ENCODE results near the gene ADGRF1. TPM values are rescaled to one million over a fixed set of nuclear protein-coding genes. Genes with fewer than 3 reads are reported as not detected.
"Not testable (repeated sequence)": the region's sequence is repeated elsewhere in the genome, so short reads cannot be mapped to it uniquely, and the experiment has no call there.

Gene ADGRF1
- total RNA-seq: not detected
- polyA plus RNA-seq: not detected
- long read RNA-seq, donor 1: 0 reads
- long read RNA-seq, donor 2: 0 reads
- long read RNA-seq, donor 3: 0 reads
- long read RNA-seq, donor 4: 0 reads

- no peaks in the 10 kb centered on the region for H3K27me3 ChIP-seq (ENCODE audit: control insufficient read depth, insufficient read depth)
- H3K9me3 ChIP-seq (ENCODE audit: control insufficient read depth, low read length): no peaks in the 10 kb centered on the region
- no peak within 1 kb of the TSS for H3K4me3 ChIP-seq (ENCODE audit: low read length)
- intact Hi-C loops (cut with DNase I): loop anchor here in 1 of 4 donors (5.0 kb wide), 1 partner anchor 195 kb away; no protein-coding TSS in a partner anchor
- H3K27ac ChIP-seq (ENCODE audit: low read length): no peak within 1 kb of the TSS
- WGBS: 69% methylated on average over 3 of the region's 3 CpGs
- no peaks in the 10 kb centered on the region for H3K4me1 ChIP-seq (ENCODE audit: control insufficient read depth, insufficient read depth, low read length)
- DNase-seq (no peak), ATAC-seq (no peak)
These were observed at the start of gene ADGRF1 for GRCh38 chr6:47042275-47042791. Gene ADGRF1, minus strand, starts transcription at chr6:47042332. Its CDS starts 13,271 bp downstream, at chr6:47029061.

DNA sequence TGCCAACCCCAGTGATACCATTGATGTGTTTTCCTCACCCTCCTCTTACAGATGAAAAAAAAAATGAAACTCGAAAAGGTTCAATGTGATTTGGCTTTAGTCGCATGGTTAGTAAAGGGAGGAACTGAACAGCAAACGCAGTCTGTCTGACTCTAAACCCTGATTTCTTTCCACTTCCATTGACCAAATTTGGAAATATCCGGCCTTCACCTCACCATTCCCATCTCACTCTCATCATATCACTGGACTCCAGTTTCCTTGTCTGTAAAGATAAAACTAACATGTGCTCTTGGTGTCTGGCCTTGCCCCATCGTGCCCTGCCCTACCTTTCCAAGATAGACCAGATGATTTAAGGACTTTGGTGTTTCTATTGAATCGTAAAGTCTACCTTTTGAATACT, 48.7 kb upstream of the ADGRF1 start:
- intact Hi-C loops (cut with DNase I): loop anchor here in 1 of 4 donors (5.0 kb wide), 1 partner anchor 226 kb away; no protein-coding TSS in a partner anchor
- DNase-seq: no peak
- H3K27me3 ChIP-seq (ENCODE audit: control insufficient read depth, insufficient read depth): no peaks in the 10 kb centered on the region
- 80% methylated on average over 6 of the region's 6 CpGs for WGBS
- ATAC-seq: no peak
- no peaks in the 10 kb centered on the region for H3K4me1 ChIP-seq (ENCODE audit: control insufficient read depth, insufficient read depth, low read length)
- H3K27ac ChIP-seq (ENCODE audit: low read length): no peak overlapping the region
- H3K9me3 ChIP-seq (ENCODE audit: control insufficient read depth, low read length): no peaks in the 10 kb centered on the region
- no peak overlapping the region for H3K4me3 ChIP-seq (ENCODE audit: low read length)

- WGBS: 84% methylated on average over 4 of the region's 4 CpGs
- intact Hi-C loops (cut with DNase I); ATAC-seq: not testable (repeated sequence)
These were observed 47.3 kb upstream of the ADGRF1 start for GRCh38 chr6:47089473-47089872.

DNA sequence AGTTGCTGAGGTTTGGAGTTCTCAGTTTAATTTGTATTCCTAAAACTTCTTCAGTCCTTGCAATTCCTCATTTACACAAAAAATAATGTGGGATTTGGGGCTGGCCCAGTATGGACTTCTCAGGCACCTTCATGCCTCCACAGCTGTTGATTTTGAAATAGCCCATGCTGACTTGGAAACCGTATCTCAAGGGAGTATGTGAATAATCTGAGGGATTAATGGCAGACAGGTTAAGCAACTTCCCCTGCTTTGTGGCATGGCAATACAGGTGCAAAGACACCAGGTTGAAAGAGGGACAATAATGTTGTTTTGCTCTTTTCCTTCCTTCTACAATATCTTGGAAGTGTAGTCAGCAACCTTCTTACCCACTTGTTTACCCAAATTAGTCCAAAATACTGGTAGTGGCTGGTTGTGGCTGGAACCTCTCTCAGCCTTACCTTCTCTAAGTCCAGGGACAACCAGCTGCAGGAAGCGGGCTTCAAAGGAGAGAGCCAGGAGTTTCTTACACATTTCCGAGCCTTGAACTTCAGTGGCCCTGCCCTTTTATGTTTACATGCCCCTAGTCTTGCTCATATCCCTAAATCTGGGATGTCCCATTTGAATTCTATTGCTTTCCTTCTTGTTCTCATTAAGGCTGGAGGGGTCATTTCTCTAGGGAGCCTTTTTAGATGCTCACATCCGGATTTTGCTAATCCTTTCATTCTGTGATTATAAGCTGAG, 44.1 kb upstream of the ADGRF1 start:
- intact Hi-C loops (cut with DNase I): no loop called here
- H3K4me3 ChIP-seq (ENCODE audit: low read length): no peak overlapping the region
- ATAC-seq (no peak), DNase-seq (no peak)
- H3K27me3 ChIP-seq (ENCODE audit: control insufficient read depth, insufficient read depth): no peaks in the 10 kb centered on the region
- WGBS: 81% methylated on average over 4 of the region's 4 CpGs
- H3K27ac ChIP-seq (ENCODE audit: low read length): no peak overlapping the region
- H3K9me3 ChIP-seq (ENCODE audit: control insufficient read depth, low read length): no peaks in the 10 kb centered on the region
- peaks cover 4% of the 10 kb centered on the region for H3K4me1 ChIP-seq (ENCODE audit: control insufficient read depth, insufficient read depth, low read length)

More at GRCh38 chr6:47089473-47089872, 47.3 kb upstream of the ADGRF1 start:
- not testable (repeated sequence) for H3K4me1 ChIP-seq (ENCODE audit: control insufficient read depth, insufficient read depth, low read length); H3K27ac ChIP-seq (ENCODE audit: low read length); H3K27me3 ChIP-seq (ENCODE audit: control insufficient read depth, insufficient read depth); H3K9me3 ChIP-seq (ENCODE audit: control insufficient read depth, low read length); H3K4me3 ChIP-seq (ENCODE audit: low read length); DNase-seq

- ATAC-seq (peak; percentile 53 to 72), DNase-seq (peak in 1 of 3 donors; percentile 50)
- intact Hi-C loops (cut with DNase I): no loop called here
- H3K4me1 ChIP-seq (ENCODE audit: control insufficient read depth, insufficient read depth, low read length): peaks cover 4% of the 10 kb centered on the region
- no peaks in the 10 kb centered on the region for H3K9me3 ChIP-seq (ENCODE audit: control insufficient read depth, low read length)
- no peak overlapping the region for H3K4me3 ChIP-seq (ENCODE audit: low read length)
- 59% methylated on average over 2 of the region's 2 CpGs for WGBS
- H3K27ac ChIP-seq (ENCODE audit: low read length): no peak overlapping the region
- no peaks in the 10 kb centered on the region for H3K27me3 ChIP-seq (ENCODE audit: control insufficient read depth, insufficient read depth)
These were observed 42.5 kb upstream of the ADGRF1 start for GRCh38 chr6:47084610-47085009.

DNA sequence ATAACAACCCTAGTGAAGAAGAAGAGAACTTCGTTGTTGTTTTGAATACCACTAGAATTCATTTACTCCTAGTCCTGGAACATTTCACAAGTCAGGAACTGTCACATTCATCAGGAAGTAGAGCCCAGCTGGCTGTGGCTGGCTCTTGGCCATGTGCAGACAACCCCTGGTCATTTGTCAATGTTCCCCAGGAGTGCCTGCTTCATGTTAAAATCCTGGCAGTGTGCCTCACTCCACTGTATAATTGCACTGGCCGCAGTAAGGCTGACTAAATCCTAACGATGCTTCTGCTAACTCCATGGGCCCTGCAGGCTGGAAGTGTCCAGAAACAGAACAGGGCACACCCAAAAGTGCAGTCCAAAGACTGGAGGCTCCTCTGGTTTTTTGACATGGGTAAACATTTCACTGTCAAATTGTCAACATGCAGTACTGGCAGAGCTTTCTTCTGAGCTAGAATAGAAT, 41.5 kb upstream of the ADGRF1 start:
- Histone ChIP-seq H3K27ac (ENCODE audit: low read length) (peak overlapping the region; percentile 48), H3K4me3 (ENCODE audit: low read length) (no peak overlapping the region), H3K4me1 (ENCODE audit: control insufficient read depth, insufficient read depth, low read length) (peaks cover 4% of the 10 kb centered on the region), H3K27me3 (ENCODE audit: control insufficient read depth, insufficient read depth) (no peaks in the 10 kb centered on the region), H3K9me3 (ENCODE audit: control insufficient read depth, low read length) (no peaks in the 10 kb centered on the region)
- peak; percentile 96 to 98 for ATAC-seq
- WGBS: 1% methylated on average over 3 of the region's 3 CpGs
- DNase-seq: peak; percentile 90 to 96 (median 95)
- intact Hi-C loops (cut with DNase I): no loop called here

DNA sequence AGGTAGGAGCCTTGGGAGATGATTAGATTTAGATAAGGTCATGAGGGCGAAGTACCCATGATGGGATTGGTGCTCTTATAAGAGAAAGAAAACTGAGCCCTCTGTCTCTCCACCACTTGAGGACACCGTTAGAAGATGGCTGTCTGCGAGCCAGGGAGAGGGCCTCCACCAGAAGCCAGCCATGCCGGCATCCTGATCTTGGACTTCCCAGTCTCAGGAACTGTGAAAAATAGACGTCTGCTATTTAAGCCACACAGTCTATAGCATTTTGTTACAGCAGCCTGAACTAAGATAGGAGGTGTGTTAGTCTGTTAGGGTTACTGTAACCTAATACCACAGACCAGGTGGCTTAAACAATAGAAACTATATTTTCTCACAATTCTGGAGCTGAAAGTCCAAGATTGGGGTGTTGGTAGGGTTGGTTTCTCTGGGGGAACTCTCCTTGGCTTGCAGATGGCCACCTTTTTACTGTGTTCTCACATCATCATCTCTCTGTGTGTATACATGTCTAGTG, 38.0 kb upstream of the ADGRF1 start:
- Histone ChIP-seq H3K27me3 (ENCODE audit: control insufficient read depth, insufficient read depth) (no peaks in the 10 kb centered on the region), H3K27ac (ENCODE audit: low read length) (no peak overlapping the region), H3K4me3 (ENCODE audit: low read length) (no peak overlapping the region), H3K9me3 (ENCODE audit: control insufficient read depth, low read length) (no peaks in the 10 kb centered on the region), H3K4me1 (ENCODE audit: control insufficient read depth, insufficient read depth, low read length) (peaks cover 8% of the 10 kb centered on the region)
- no peak for DNase-seq
- intact Hi-C loops (cut with DNase I): no loop called here
- 94% methylated on average over 5 of the region's 5 CpGs for WGBS
- no peak for ATAC-seq

DNA sequence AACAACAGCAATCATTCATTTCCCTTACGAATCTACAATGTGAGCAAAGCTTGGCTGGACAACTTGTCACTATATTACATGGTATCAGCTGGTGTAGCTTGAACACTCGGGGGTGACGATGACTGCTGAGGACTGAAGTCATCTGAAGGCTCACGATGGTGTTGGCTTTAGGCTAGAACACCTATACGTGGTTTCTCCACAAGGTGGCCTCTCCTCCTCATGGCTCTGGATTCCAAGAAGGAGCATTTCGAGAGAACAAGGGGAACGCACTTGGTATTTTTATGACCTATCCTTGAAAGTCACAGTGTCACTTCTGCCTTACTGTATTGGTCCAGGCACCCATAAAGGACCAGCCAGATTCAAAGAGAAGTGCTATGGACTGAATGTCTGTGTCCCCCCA, 37.5 kb upstream of the ADGRF1 start:
- Histone ChIP-seq H3K9me3 (ENCODE audit: control insufficient read depth, low read length) (no peaks in the 10 kb centered on the region), H3K27ac (ENCODE audit: low read length) (no peak overlapping the region), H3K4me1 (ENCODE audit: control insufficient read depth, insufficient read depth, low read length) (peaks cover 8% of the 10 kb centered on the region), H3K27me3 (ENCODE audit: control insufficient read depth, insufficient read depth) (no peaks in the 10 kb centered on the region), H3K4me3 (ENCODE audit: low read length) (no peak overlapping the region)
- ATAC-seq (no peak), DNase-seq (no peak)
- intact Hi-C loops (cut with DNase I): no loop called here
- 80% methylated on average over 7 of the region's 7 CpGs for WGBS

- ATAC-seq: no peak
- no peaks in the 10 kb centered on the region for H3K9me3 ChIP-seq (ENCODE audit: control insufficient read depth, low read length)
- no peak overlapping the region for H3K4me3 ChIP-seq (ENCODE audit: low read length)
- H3K27me3 ChIP-seq (ENCODE audit: control insufficient read depth, insufficient read depth): no peaks in the 10 kb centered on the region
- 70% methylated on average over 6 of the region's 6 CpGs for whole genome bisulfite sequencing
- intact Hi-C loops (cut with DNase I): no loop called here
- H3K4me1 ChIP-seq (ENCODE audit: control insufficient read depth, insufficient read depth, low read length): peaks cover 5% of the 10 kb centered on the region
- DNase-seq: no peak
- no peak overlapping the region for H3K27ac ChIP-seq (ENCODE audit: low read length)
These were observed 36.9 kb upstream of the ADGRF1 start for GRCh38 chr6:47078991-47079390.

- Histone ChIP-seq H3K27ac (ENCODE audit: low read length) (no peak overlapping the region), H3K4me3 (ENCODE audit: low read length) (no peak overlapping the region), H3K27me3 (ENCODE audit: control insufficient read depth, insufficient read depth) (no peaks in the 10 kb centered on the region), H3K9me3 (ENCODE audit: control insufficient read depth, low read length) (no peaks in the 10 kb centered on the region), H3K4me1 (ENCODE audit: control insufficient read depth, insufficient read depth, low read length) (peaks cover 4% of the 10 kb centered on the region)
- DNase-seq (no peak), ATAC-seq (no peak)
- intact Hi-C loops (cut with DNase I): no loop called here
- WGBS: 60% methylated on average over 9 of the region's 9 CpGs
These were observed 34.6 kb upstream of the ADGRF1 start for GRCh38 chr6:47076422-47077344.

Data from right cardiac atrium (tissue), 5 donors.